HG03442 (cell line): ENCODE measurements around the gene PDK3.
A peak's percentile ranks its signal among the peaks of the same experiment; 100 is the strongest.

Experiments used
- ATAC-seq: cut with Tn5 transposase; IDR thresholded peaks from one replicate; pipeline ENCODE4 v1.9.1; 2021; ENCODE audit warnings: mild to moderate bottlenecking, moderate library complexity; ENCODE audit not compliant: unreplicated experiment

PDK3 gene

DNA sequence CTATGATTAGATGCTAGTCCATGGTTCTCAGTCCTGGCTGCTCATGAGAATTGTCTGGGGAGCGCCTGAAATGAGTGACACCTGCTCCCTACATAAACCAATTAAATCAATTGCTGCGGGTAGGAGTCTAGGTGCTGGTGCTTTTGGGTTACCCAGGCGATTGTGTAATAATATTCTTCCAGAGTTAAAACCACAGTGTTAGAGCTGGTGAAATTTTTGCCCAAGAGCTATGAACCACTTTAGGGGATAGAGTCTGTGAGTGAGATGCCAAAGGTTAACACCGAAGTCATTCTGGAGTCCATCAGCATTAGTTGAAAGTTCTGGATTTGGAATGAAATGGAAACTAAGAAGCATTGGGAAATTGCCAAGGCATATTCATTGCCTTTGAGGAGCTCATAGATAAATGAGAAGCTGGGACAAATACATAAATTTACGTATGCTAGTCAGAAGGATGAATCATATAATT is 15.3 kb downstream of the PDK3 start:
- peak; percentile 31 for ATAC-seq

DNA sequence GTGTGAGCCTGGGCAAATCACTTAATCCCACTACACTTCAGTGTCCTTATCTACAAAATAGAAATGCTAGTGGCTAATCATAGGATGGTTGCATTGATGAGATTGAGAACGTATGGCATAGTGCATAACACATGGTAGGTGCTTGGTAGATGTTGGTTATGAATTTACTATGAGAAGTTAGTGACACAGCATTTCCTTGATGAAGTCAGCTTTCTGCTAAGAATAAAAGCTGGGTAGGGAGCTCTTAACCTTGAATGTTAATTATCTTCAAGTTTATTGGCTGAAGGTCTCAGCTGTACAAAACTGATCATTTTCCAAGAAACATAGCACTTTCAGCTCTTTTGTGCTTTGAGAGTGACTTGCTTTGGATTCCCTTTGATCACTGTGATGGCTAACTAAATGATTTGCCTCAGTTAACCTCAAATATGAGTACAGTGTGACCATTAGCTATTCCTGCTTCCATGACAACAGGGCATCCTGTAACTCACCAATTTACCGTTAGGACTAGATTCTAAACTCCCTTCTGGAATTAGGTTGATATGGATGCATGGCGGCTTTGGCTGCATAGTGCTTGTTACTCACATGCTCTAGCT is 17.8 kb downstream of the PDK3 start:
- ATAC-seq = no peak

DNA sequence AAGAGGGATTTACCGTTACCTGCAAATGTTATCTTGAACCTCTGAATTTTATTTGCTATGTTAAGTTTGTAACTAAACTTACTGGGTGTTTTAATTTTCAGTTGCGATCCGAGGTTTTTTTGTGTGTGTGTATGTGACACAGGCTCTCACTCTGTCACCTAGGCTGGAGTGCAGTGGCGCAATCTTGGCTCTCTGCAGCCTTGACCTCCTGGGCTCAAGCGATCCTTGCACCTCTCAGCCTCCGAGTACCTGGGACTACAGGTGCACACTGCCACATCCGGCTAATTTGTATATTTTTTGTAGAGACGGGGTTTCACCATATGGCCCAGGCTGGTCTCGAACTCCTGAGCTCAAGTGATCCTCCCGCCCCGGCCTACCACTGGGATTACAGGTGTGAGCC is 18.5 kb downstream of the PDK3 start:
- ATAC-seq = no peak

DNA sequence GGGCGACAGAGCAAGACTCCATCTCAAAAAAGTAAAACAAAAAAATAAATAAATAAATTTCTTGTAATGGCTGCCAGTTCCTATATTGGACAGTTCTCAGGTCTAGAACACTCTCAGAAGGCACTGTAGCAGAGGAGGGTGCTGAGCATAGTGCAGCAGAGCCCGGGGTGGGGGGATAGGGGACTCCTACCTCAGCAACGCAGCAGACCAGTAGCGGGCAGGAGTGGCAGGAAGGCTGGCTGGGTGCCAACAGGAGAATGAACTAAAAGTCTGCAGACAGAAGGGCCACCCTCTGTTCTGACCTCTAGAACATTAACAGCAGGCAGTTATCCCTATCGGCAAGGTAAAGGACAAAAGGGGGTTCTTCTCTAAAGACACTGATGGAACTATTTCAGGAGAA is 20.2 kb downstream of the PDK3 start:
- no peak for ATAC-seq

DNA sequence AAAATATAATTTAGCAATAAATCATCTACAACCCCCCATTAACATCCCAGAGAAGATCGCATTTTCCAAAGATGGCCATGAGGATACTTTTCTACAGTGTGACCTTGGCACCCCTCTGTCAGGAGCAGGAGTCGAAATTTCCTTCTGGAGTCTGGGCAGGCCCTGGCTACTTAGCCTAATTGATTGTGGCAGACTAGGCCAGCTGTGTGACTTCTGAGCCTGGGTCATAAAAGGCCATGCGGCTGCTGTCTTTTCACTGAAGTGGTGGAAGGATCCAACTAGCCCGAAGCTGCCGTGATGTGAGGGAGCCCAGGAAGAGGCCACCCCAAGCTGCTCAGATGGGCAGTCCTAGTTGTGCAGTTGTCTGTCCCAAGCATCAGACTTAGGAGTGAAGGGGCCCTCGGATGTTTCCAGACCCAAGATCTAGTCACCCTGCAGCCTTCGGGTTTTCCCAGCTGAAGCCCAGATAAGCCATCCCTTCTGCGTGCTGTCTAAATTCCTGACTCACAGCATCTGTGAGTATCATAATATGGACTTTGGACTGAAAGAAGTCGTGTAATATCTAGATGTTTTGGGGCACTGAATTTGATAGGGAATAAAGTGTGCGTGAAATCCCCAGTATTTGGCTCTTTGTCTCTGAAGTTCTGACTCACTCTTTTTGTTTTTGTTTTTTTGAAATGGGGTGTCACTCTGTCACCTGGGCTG is 21.0 kb downstream of the PDK3 start:
- ATAC-seq = no peak

DNA sequence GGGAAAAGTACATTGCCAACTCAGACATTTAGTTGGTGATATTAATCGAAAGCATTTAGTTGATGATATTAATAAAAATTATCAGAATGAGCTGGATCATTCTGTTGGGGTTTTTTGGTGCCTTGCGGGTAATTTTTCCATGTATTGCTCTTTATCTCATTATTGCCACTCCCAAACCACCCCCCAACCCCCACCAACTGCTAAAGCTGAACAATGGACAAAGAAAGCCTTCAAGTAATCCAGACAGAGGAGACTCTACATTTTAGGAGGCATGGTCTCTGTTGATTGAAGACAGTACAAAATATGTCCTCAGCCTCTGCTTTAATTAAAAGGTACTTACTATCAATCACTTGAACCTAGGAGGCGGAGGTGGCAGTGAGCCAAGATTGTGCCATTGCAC is 22.5 kb downstream of the PDK3 start:
- ATAC-seq = no peak

DNA sequence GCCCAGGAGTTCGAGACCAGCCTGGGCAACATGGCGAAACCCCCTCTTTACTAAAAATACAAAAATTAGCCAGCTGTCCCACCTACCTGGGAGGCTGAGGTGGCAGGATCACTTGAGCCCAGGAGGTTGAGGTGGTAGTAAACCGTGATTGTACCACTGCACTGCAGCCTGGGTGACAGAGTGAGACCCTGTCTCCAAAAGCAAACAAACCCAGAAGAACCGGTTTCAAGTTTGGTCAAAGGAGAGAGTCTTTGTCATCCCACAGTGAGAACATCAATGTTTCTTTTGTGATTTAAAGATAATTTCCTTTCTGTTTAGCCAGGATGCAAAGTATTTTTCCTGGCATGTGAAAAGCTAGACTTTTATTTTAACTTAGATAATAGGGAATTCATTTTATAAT is 26.7 kb downstream of the PDK3 start:
- no peak for ATAC-seq

DNA sequence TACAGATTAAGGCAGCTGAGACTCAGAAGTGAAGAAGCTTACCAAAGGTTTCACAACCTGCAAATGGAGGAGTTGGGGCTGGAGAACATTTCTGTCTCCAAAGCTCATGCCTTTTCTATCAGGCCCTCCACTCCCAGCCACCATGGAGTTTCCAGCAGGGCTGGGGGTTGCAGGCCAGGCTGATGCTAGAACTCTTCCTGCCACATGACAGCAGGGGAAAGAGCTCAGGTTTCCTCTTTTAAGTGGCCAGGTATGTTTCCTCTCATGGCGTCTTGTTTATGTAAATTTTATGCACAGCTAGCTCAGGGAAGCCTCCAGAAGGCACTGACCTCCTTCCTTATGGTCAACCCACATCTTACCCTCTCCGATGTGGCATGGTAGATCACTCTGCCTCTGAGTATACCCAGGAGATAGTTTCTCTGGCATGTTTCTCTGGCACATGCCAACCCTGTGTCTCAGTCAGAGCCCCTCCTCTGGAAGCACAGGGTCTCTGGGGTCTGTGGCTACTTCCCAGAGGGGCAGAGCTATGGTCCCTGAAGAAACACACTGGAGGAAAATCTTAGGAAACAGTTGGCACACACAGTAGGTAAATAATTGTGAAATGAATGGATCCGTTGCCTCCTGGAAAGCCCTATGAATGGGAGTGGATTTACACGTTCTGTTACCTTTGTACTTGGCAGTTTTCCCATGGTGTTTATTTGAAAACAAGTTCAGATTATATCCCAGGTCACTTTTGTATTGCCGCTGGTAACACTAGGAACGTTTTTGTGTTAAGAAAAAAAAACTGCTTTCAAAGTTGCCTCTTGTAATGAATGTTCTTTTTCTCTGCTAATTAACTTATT is 28.9 kb downstream of the PDK3 start:
- ATAC-seq = no peak

DNA sequence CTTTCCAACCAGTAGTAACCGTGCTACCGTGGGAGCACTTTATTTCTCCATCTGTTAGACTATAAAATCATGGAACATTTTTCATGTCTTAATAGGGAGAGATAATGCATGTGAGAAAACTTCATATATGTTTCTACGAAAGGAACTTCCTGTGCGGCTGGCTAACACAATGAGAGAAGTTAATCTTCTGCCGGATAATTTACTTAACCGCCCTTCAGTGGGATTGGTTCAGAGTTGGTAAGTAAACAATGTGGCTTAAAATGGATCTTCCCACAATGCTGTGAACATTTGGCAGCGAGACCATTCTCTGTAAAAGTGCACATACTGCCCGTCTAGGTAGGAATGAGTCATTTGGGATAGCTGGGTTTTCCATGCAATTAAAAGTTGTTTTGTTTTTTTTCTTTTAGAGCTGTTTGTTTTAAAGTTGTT is 29.6 kb downstream of the PDK3 start:
- no peak for ATAC-seq

DNA sequence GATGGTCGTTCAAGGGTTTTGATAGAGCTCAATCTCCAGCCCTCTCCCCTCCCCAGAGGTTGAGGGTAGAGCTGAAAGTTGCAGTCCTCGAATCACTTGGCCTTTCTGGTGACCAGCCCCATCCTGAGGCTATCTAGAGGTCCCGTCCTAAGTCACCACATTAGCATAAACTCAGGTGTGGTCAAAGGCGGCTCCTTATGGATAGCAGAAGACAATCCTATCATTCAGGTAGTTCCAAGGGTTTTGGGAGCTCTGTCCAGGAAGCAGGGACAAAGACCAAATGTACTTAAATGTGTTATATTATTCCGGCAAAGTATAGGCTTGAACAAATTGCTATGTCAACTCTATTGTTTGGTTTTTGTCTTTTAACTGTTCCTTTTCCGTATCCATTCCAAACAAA is 30.6 kb downstream of the PDK3 start:
- ATAC-seq = no peak

DNA sequence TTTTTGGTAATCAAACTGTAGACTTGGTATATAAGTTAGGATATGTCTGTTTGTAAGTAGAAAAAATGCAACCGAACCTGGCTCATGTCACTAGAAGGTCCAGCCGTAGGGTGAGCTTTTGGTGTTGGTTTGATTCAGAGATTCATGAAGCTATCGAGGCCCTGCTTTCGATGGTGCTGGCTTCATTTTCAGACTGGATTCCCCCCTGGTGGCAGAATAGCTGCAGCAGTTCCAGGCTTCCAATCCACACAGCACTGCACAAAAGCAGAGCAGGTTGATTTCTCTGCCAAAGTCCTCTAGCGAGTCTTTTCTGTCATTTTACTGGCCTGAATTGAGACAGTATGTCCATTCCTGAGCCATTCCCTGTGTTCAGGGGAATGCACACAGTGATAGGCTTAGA is 33.1 kb downstream of the PDK3 start:
- no peak for ATAC-seq

DNA sequence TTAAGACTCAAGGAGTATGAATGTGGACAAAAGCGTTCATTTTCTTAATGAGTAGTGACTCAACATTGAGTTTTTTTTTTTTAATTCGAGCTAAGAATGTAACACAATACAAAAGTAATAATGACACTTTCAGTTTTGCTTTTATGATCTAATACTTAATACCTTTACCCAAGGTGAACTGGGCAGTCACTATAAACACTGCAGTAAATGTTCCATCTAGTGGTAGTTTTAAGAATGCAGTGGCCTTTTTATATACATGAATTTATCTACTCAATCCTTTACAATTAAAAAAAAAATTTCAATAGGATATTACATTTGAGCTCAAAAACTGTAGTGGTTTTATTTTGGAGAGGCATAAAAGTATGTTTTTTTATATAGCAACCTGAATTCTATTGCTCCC is 33.9 kb downstream of the PDK3 start:
- ATAC-seq = no peak

DNA sequence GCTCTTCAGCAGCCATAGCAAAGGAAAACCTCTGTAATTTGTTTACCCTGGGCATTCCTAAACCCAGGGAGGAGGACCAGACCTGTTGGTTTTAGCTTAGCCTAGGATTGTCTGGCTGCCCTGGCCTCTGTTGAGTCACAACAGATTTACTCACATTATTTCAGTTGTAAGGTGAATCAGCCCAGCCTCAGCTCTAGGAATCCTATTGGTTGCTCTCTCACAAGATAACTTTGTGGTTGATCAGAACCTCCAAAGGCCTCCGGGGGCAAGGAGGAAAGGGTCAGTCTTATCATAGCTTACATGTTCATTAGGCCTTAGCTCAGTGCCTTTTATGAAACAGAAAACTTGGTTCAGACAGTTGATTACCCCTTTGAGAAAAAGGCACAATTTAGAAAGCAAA is 41.0 kb downstream of the PDK3 start:
- peak; percentile 97 for ATAC-seq

DNA sequence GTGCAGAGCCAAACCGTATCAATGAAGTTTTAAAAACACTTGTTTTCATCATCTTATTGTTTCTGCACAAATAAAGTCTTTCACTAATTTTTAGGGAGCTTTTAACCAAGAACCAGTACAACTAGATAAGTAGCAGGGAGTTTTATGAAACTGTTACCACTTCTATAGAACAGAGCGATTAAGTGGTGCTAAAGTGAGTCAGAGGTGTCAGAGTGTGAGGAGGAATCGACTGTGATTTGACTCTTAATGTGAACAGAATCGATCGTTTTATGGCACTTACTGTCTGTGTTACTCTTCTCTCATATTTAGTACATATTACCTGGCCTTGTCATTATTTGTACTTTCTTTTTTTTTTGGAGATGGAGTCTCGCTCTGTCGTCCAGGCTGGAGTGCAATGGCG is 43.3 kb downstream of the PDK3 start:
- ATAC-seq = no peak

DNA sequence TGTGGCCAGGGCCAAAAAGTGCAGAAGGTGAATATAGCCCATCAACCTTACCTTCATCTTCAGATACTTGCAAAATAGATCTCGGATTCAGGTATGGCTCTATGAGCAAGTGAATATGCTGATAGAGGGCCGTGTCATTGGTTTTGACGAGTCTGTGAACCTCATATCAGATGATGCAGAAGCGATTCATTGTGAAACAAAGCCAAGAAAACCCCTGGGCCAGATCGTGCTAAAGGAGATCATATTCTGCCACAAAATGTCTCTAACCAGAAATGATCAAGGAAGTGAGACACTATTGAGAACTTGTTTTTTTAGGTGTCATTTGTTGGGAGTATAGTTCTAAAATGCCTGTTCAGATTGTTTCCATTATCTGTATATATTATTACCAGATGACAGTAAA is 48.3 kb downstream of the PDK3 start:
- peak; percentile 99 for ATAC-seq

DNA sequence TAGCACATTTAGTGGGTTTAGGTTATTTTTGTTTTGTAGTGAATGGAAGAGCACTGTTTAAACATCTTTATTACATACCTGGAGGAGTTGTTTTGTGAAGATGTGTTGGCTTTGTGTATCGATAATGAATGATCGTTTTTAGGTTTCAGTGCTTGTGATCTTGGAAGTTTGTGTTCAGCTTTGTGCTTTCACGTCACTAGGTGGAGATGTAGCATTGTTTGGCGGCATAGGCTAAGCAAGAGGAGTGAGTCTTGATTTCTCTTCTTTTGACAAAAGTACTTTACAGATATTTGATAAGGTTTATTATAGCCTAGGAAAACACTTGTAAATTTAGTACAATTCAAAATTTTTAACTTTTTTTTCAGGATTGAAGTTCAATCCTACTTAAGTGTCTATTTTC is 50.4 kb downstream of the PDK3 start:
- ATAC-seq = no peak

DNA sequence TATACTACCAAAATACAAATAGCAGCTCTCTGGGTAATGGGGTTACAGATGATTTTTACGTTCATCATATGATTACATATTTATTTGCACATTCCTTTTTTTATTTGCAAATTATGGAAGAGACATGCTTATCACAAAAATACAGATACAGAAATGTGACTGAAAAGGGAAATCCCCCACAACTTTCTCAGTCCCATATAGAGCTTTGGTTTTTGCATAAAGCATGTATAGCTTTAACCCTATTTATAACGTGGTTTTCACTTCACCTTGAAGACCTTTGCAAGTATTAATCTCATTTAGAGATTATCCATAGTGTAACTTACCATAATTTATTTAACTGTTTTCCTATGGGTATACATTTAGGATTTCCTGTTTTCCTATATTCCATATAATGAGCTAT is 55.4 kb downstream of the PDK3 start:
- ATAC-seq = no peak

DNA sequence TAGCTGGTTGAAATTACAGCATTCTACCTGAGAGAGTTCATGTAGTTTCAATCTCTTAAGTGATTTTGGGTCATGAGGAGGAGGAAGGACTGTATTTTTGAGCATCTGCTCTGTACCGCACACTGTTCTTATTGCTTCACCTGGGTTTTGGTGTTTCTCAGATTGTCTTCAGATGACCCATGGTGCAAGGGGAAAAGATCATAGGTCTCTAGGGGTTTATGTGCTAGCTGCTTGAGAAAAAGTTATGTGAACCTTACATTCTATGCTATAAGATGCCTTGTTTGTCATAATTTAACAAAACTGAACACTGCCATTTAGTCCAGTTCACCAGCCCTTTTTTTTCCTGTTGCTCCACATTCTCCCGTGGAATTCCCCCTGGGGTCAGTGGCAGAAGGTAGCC is 60.4 kb downstream of the PDK3 start:
- no peak for ATAC-seq

DNA sequence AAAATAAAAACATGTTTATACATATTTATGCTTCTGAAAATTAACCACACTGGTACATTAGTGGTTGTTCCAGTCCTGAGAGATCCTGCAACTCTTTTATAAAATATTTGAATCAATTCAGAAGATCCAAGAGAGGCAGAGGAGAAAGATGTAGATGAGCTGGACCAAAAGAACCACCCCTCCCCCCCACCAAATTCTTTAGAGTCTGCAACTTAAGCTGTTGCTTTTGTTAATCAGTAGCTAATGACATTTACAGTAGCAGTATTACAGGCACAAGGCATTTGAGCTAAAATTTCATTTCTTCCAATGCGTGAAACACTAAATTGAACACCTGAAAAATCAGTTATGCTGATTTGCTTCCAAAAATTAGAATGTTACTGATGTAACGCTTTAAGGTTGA is 61.5 kb downstream of the PDK3 start:
- no peak for ATAC-seq

DNA sequence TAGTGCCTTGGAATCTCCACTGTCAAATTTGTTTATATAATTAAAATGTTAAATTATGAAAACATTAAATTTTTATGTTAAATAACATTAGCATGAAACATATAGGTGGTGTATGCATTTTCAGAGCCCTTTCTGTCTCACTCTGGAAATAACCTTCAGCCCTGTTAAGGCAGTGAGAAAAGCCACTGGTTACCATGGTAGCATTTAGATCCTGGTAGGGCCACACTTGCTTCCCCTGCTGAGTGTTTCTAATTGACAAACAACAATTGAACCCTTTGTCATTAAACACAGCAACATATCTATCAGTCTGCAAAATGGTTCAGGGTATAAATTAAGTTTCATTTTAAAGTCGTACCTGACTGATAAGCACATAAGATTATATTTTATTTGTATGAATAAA is 63.5 kb downstream of the PDK3 start:
- ATAC-seq = no peak

DNA sequence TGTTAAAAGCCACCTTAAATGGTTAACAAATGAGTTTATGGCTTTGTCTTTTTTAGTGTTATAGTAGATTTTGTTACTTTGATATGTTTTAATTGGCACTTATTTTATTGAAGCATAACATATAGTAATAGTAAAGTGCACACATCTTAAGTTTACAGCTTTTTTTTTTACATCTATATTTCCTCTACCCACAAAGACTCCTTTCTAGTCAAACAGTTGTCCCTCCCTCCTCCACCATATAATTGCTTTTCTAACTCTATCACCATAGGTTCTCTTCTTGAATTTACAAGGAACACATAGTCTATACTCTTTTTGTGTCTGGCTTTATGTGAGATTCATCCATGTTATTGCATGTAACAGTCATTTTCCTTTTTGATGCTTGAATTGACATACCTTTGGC is 71.5 kb downstream of the PDK3 start:
- no peak for ATAC-seq

DNA sequence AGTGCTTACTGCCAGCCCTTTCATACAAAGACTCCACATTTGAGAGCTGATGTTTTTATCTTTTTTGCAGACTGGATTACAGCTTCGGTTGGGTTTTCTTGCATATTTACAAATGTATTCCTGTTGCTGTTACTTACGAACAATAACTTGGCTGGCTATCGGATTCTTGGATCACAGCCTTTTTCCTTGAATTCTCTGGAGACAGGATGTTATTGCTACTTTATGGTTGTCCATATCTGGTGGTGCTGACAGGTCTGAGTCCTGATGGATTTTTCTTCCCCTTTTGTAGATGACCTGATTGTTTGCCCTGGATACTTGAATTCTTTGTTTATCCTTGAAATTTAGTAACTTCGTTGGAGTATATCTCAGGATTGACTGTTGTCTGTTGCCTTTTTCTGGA is 77.7 kb downstream of the PDK3 start:
- no peak for ATAC-seq
